H1 (cell line): ENCODE results near the gene RPL7A. TPM values are rescaled to one million over a fixed set of nuclear protein-coding genes. Genes with fewer than 3 reads are reported as not detected.

Experiments
- CBX8 ChIP-seq: fragments of 300-800, 300-1000 bp; sonication (generic); IDR thresholded peaks from 2 replicates; pipeline ENCODE4 v1.7.1; 2016; ENCODE audit warnings: low read depth, low read length, borderline replicate concordance
- CREB1 ChIP-seq: IDR thresholded peaks from 2 replicates; pipeline ENCODE4 v1.6.1; 2012; ENCODE audit warnings: inconsistent platforms
- MAFK ChIP-seq: IDR thresholded peaks from 2 replicates; pipeline ENCODE4 v1.6.1; 2012; ENCODE audit warnings: low read depth, mild to moderate bottlenecking, improper control_type of control experiment, low read length
- SRF ChIP-seq: IDR thresholded peaks from 2 replicates; pipeline ENCODE4 v1.6.1; 2011; ENCODE audit warnings: mild to moderate bottlenecking, low read depth, low read length, moderate library complexity
- polyA plus RNA-seq, 7 experiments: library from polyadenylated mRNA; depleted of rRNA in 3 of 7; stranded (reverse) in 5 of 7; unstranded in 2 of 7; fragments of >200 nt in 5 of 7; fragments of 200-250 nt in 2 of 7; gene quantifications; 1 replicate in 5 of 7; 2 replicates in 1 of 7; 4 replicates in 1 of 7; pipeline versions ENCODE4 v1.2.1 to v1.2.3, GENCODE V29; 2011 to 2013; ENCODE audit warnings: missing spikeins in 2 of 7, mixed read lengths in 2 of 7
- total RNA-seq: library from RNA; stranded (reverse); fragmentation: NEBNext Ultra II Directional; extraction: Animal tissue kit (Norgen Biotek cat#: 25700); gene quantifications from 2 replicates; pipeline ENCODE4 v1.2.1, GENCODE V29; 2021
- TF ChIP-seq, protein P1 (sequence below): IDR thresholded peaks from 2 replicates; pipeline ENCODE4 v1.6.1; 2011; ENCODE audit warnings: low read depth, mild to moderate bottlenecking, low read length; ENCODE audit not compliant: insufficient read depth

The RPL7A gene
- total and polyA plus RNA-seq, 2 of the 8 experiments (the other 6 are each of a cell fraction or from before 2014, with no cell fraction given), result 2,578 to 2,783 TPM

DNA sequence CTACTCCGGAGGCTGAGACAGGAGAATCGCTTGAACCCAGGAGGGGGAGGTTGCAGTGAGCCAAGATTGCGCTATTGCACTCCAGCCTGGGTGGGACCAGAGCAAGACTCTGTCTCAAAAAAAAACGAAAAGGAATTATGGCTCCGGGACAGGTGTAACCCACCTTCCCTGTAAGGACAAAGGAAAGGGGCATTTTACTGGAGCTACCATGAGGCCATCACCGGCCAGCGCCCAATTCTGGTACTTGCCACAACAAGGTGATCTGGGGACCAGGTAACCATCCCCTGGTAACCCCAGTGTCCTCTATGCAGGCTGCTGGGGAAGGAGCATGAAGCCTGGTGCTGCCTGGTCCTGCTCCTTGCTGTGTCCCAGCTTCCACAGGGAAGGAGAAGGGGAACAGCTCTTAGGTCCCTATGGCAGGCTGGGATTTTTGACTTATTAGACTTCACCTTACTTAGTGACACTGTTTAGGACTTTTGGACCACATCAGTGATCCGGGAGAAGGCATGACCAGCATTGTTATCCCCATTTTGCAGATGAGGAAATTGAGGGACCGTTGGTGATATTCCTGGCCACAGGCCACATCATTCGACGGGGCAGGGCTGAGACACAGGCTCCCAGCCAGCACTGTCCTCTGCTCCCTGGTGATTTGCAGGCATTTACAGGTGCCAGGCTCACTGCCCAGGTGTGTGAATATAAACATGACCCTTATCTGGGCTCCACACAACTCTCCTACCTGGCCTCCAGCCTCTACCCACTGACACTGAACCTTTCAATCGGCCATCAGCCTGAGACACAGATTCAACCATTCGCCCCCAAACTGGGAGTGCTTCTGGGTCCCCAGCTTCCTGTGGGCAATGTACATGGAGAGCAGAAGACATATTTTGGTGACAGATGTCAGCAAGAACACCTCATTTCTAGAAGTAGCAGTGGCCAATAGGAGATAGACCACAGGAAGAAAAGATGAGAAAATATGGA, 46.5 kb upstream of the RPL7A start (continued):
- no peak for TF ChIP-seq MAFK
- TF ChIP-seq SRF, result no peak
- TF ChIP-seq, protein P1, sequence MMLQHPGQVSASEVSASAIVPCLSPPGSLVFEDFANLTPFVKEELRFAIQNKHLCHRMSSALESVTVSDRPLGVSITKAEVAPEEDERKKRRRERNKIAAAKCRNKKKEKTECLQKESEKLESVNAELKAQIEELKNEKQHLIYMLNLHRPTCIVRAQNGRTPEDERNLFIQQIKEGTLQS, result no peak
- TF ChIP-seq CBX8, result no peak
- TF ChIP-seq CREB1, result no peak
- TF ChIP-seq, all 59 proteins: peak for 0
